GM21786 (cell line): Measurements from ENCODE around the gene SYNJ2.

Experiments used
- ATAC-seq: cut with Tn5 transposase; IDR thresholded peaks from one replicate; pipeline ENCODE4 v1.9.1; 2021; ENCODE audit not compliant: unreplicated experiment

The SYNJ2 gene

GRCh38 chr6:158110986-158111385, 129.3 kb downstream of the SYNJ2 start:
- no peak for ATAC-seq

- no peak for ATAC-seq
Observed at GRCh38 chr6:158111987-158112386, 130.3 kb downstream of the SYNJ2 start.

- no peak for ATAC-seq
Observed at GRCh38 chr6:158113802-158114201, 132.1 kb downstream of the SYNJ2 start.

GRCh38 chr6:158115102-158115501, 133.4 kb downstream of the SYNJ2 start:
- ATAC-seq = no peak

GRCh38 chr6:158115508-158115907, 133.8 kb downstream of the SYNJ2 start:
- no peak for ATAC-seq

- ATAC-seq = no peak
Observed at GRCh38 chr6:158118886-158119285, 137.2 kb downstream of the SYNJ2 start.

- no peak for ATAC-seq
Observed at GRCh38 chr6:158121335-158121734, 139.7 kb downstream of the SYNJ2 start.

- no peak for ATAC-seq
Observed at GRCh38 chr6:158122048-158122447, 140.4 kb downstream of the SYNJ2 start.

- no peak for ATAC-seq
Observed at GRCh38 chr6:158124288-158124687, 142.6 kb downstream of the SYNJ2 start.

- ATAC-seq = no peak
Observed at GRCh38 chr6:158125271-158125670, 143.6 kb downstream of the SYNJ2 start.

GRCh38 chr6:158131926-158132325, 150.3 kb downstream of the SYNJ2 start:
- ATAC-seq = no peak

- no peak for ATAC-seq
Observed at GRCh38 chr6:158142789-158143188, 161.1 kb downstream of the SYNJ2 start.

GRCh38 chr6:158143700-158144099, 162.0 kb downstream of the SYNJ2 start:
- ATAC-seq = no peak
